ENCODE measurements around the gene C5orf47.

C5orf47 gene

GRCh38 chr5:174045470-174046025 is 56.6 kb downstream of the C5orf47 start, which contains the start of gene NSG2:
Gene NSG2, plus strand, starts transcription at chr5:174045706. Its CDS starts 1,050 bp downstream, at chr5:174046756.
- TF ChIP-seq CTCF (conservative IDR thresholded peaks at IDR 0.05), result peak; percentile 100

DNA sequence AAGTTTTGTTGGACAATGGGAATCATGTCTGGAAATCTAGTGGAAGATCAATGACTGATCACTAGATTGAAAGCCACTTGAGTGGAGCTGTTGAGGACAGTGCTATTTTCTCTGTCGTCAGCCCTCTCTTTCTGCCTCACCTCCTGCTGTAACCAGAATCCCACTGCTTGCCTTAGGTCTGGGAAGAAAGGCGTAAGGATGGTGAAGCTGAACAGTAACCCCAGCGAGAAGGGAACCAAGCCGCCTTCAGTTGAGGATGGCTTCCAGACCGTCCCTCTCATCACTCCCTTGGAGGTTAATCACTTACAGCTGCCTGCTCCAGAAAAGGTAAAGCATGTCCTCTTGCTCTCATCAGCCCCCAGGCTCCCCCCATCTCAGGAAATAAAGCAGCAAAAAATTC is 57.6 kb downstream of the C5orf47 start:
- no peak overlapping the region for H3K27ac ChIP-seq
- TF ChIP-seq CTCF (conservative IDR thresholded peaks at IDR 0.05), result no peak

More at GRCh38 chr5:174045470-174046025, 56.6 kb downstream of the C5orf47 start, which contains the start of gene NSG2:
- peak within 1 kb of the TSS; percentile 31; the same call in 1 of the 2 replicates for H3K27ac ChIP-seq

- TF ChIP-seq CTCF (conservative IDR thresholded peaks at IDR 0.05), result no peak
- no peak overlapping the region for H3K27ac ChIP-seq
These were observed 58.6 kb downstream of the C5orf47 start for GRCh38 chr5:174047472-174048099.

DNA sequence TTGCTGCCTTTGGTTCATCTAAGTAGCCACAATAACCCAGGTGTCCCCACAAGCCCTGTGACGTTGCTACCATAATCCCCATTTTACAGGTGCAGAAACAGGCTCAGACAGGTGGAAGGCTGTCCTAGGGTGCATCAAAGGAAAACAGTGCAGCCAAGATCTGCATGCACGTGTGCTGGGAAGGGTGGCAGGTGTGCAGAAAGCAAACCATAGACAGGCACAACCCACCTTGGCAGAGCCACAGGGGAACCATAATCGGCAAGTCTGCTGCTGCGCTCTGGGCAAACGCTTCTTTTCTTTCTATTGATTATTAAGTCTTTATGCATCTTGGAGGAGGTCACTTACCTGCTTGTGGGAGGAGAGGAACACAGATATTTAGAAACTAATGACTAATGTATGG is 63.7 kb downstream of the C5orf47 start:
- H3K27ac ChIP-seq, result no peak overlapping the region
- TF ChIP-seq CTCF (conservative IDR thresholded peaks at IDR 0.05), result no peak

GRCh38 chr5:174053905-174054304 is 64.9 kb downstream of the C5orf47 start:
- no peak overlapping the region for H3K27ac ChIP-seq
- TF ChIP-seq CTCF (conservative IDR thresholded peaks at IDR 0.05), result no peak

Measured in VCaP (cell line).